Keratinocyte (primary cell): ENCODE results near the gene IGF1. TPM values are rescaled to one million over a fixed set of nuclear protein-coding genes. Genes with fewer than 3 reads are reported as not detected.

Experiments
- DNase-seq: peaks from one replicate; pipeline ENCODE4 v3.0.0-alpha.2; 2011; ENCODE audit warnings: low read depth, missing footprints, low spot score
- FAIRE-seq: peaks from 2 replicates; lab custom pipeline; 2011; peaks lifted over from hg19 to GRCh38; lab: Jason Lieb, UNC
- H2AFZ ChIP-seq: 2 replicates; pipeline ENCODE4 v1.6.0; 2012; ENCODE audit warnings: low read length, control low read depth, inconsistent platforms; ENCODE audit not compliant: control insufficient read depth
- H3K27ac ChIP-seq: 2 replicates; pipeline ENCODE4 v1.5.1; 2011; ENCODE audit warnings: low read length; ENCODE audit not compliant: control insufficient read depth, insufficient read depth
- H3K27me3 ChIP-seq: 3 replicates; pipeline ENCODE4 v1.6.0; 2011; ENCODE audit warnings: low read length; ENCODE audit not compliant: control insufficient read depth, insufficient read depth; ENCODE audit errors: extremely low read depth
- H3K36me3 ChIP-seq, 2 experiments: 2 replicates in 1 of 2; 3 replicates in 1 of 2; pipeline ENCODE4 v1.5.1; 2011; ENCODE audit warnings: low read length in 2 of 2, mild to moderate bottlenecking in 1 of 2; ENCODE audit not compliant: control insufficient read depth in 2 of 2, insufficient read depth in 2 of 2; ENCODE audit errors: extremely low read depth in 1 of 2
- H3K4me1 ChIP-seq: 3 replicates; pipeline ENCODE4 v1.5.1; 2011; ENCODE audit warnings: low read length; ENCODE audit not compliant: control insufficient read depth, insufficient read depth; ENCODE audit errors: extremely low read depth
- H3K4me2 ChIP-seq: 3 replicates; pipeline ENCODE4 v1.6.0; 2011; ENCODE audit warnings: low read depth, low read length; ENCODE audit not compliant: control insufficient read depth, insufficient read depth; ENCODE audit errors: extremely low read depth
- H3K4me3 ChIP-seq, 3 experiments: fragments of 200-600 bp in 1 of 3; sonication (generic) in 1 of 3; 2 replicates in 2 of 3; 3 replicates in 1 of 3; pipeline ENCODE4 v1.5.1; 2011 to 2016; ENCODE audit warnings: low read length in 3 of 3, mild to moderate bottlenecking in 3 of 3, control low read depth in 2 of 3, inconsistent platforms in 1 of 3, low read depth in 1 of 3, mixed read lengths in 1 of 3, mixed run types in 1 of 3, moderate library complexity in 1 of 3; ENCODE audit not compliant: control insufficient read depth in 2 of 3, insufficient read depth in 2 of 3; ENCODE audit errors: extremely low read depth in 1 of 3
- H3K79me2 ChIP-seq: 2 replicates; pipeline ENCODE4 v1.6.0; 2012; ENCODE audit warnings: low read length; ENCODE audit not compliant: control insufficient read depth, insufficient read depth
- H3K9ac ChIP-seq: 3 replicates; pipeline ENCODE4 v1.6.0; 2011; ENCODE audit warnings: low read length; ENCODE audit not compliant: control insufficient read depth, insufficient read depth; ENCODE audit errors: extremely low read depth
- H3K9me1 ChIP-seq: 3 replicates; pipeline ENCODE4 v1.6.0; 2011; ENCODE audit warnings: low read length; ENCODE audit not compliant: control insufficient read depth, insufficient read depth; ENCODE audit errors: extremely low read depth
- H3K9me3 ChIP-seq: 2 replicates; pipeline ENCODE4 v1.5.1; 2012; ENCODE audit warnings: low read depth, low read length; ENCODE audit not compliant: control insufficient read depth
- H4K20me1 ChIP-seq: 3 replicates; pipeline ENCODE4 v1.6.0; 2011; ENCODE audit warnings: low read length; ENCODE audit not compliant: control insufficient read depth, insufficient read depth; ENCODE audit errors: extremely low read depth
- CTCF ChIP-seq, 3 experiments: IDR thresholded peaks in 1 of 3; conservative IDR thresholded peaks in 1 of 3; optimal IDR thresholded peaks in 1 of 3; 2 replicates in 2 of 3; 3 replicates in 1 of 3; pipeline versions ENCODE3 to v1.5.1; 2011; ENCODE audit warnings: low read length in 3 of 3, mild to moderate bottlenecking in 3 of 3, moderate library complexity in 2 of 3, control low read depth in 1 of 3, inconsistent platforms in 1 of 3; ENCODE audit not compliant: insufficient read depth in 2 of 3; ENCODE audit errors: extremely low read depth in 1 of 3
- EZH2 ChIP-seq: IDR thresholded peaks from one replicate; pipeline ENCODE4 v1.6.1; 2012; ENCODE audit warnings: inconsistent platforms, mild to moderate bottlenecking, low read length, moderate library complexity
- dilution Hi-C: fragments of 300-500 bp; cut with MboI; formaldehyde crosslinking; loops from one replicate; pipeline ENCODE4 v1.7.0; 2020; ENCODE audit warnings: low sequenced_read_pairs; ENCODE audit not compliant: extremely low pct_ligation_motif_present
- polyA plus RNA-seq, 5 experiments: library from polyadenylated mRNA; depleted of rRNA in 3 of 5; stranded (reverse) in 3 of 5; stranded (forward) in 1 of 5; unstranded in 1 of 5; fragments of >200 nt; gene quantifications; 1 replicate in 1 of 5; 2 replicates in 3 of 5; 3 replicates in 1 of 5; pipeline versions ENCODE4 v1.2.1 to v1.2.3, GENCODE V29; 2011 to 2012; ENCODE audit warnings: missing spikeins in 2 of 5, low read depth in 1 of 5, low replicate concordance in 1 of 5

Gene IGF1
- polyA plus RNA-seq, 1 donor (not counting 4 experiments of a cell fraction or from before 2014, with no cell fraction given), result not detected

GRCh38 chr12:102470945-102471344 is 9.4 kb downstream of the IGF1 start:
- H2AFZ ChIP-seq, result no peak overlapping the region
- no peaks in the 10 kb centered on the region for H3K79me2 ChIP-seq
- TF ChIP-seq CTCF (optimal IDR thresholded peaks at IDR 0.05 in 1 of 3, IDR thresholded peaks at IDR 0.05 in 1 of 3, conservative IDR thresholded peaks at IDR 0.05 in 1 of 3; ENCODE audit: extremely low read depth in 1 of 3, insufficient read depth in 2 of 3, low read length in 3 of 3) (no peak), EZH2 (no peak)
- H3K9ac ChIP-seq, result no peak overlapping the region
- H3K36me3 ChIP-seq, result no peaks in the 10 kb centered on the region
- H3K9me3 ChIP-seq, result no peaks in the 10 kb centered on the region
- no peaks in the 10 kb centered on the region for H3K9me1 ChIP-seq
- no peak overlapping the region for H3K27ac ChIP-seq
- dilution Hi-C loops, result no loop called here
- FAIRE-seq (no peak), DNase-seq (no peak)
- no peaks in the 10 kb centered on the region for H4K20me1 ChIP-seq
- no peak overlapping the region for H3K4me2 ChIP-seq
- H3K4me1 ChIP-seq, result no peaks in the 10 kb centered on the region
- H3K27me3 ChIP-seq, result no peaks in the 10 kb centered on the region
- H3K4me3 ChIP-seq, result no peak overlapping the region

GRCh38 chr12:102468261-102468915 is 12.0 kb downstream of the IGF1 start:
- no peak for FAIRE-seq
- dilution Hi-C loops, result no loop called here
- no peak overlapping the region for H3K4me3 ChIP-seq

More at GRCh38 chr12:102468261-102468915, 12.0 kb downstream of the IGF1 start:
- DNase-seq, result no peak
- Histone ChIP-seq H4K20me1 (no peaks in the 10 kb centered on the region), H3K9me3 (no peaks in the 10 kb centered on the region), H3K36me3 (no peaks in the 10 kb centered on the region), H3K4me2 (no peak overlapping the region), H3K9ac (no peak overlapping the region), H3K4me1 (no peaks in the 10 kb centered on the region), H3K27me3 (no peaks in the 10 kb centered on the region), H2AFZ (no peak overlapping the region), H3K27ac (no peak overlapping the region), H3K9me1 (no peaks in the 10 kb centered on the region), H3K79me2 (no peaks in the 10 kb centered on the region)
- TF ChIP-seq CTCF (optimal IDR thresholded peaks at IDR 0.05 in 1 of 3, IDR thresholded peaks at IDR 0.05 in 1 of 3, conservative IDR thresholded peaks at IDR 0.05 in 1 of 3; ENCODE audit: extremely low read depth in 1 of 3, insufficient read depth in 2 of 3, low read length in 3 of 3) (no peak), EZH2 (no peak)
